ENCODE data around the gene KIAA2012. TPM values are rescaled to one million over a fixed set of nuclear protein-coding genes. Genes with fewer than 3 reads are reported as not detected.

The KIAA2012 gene
- polyA plus RNA-seq, 1 donor (not counting 4 experiments of a cell fraction or from before 2014, with no cell fraction given), result not detected

DNA sequence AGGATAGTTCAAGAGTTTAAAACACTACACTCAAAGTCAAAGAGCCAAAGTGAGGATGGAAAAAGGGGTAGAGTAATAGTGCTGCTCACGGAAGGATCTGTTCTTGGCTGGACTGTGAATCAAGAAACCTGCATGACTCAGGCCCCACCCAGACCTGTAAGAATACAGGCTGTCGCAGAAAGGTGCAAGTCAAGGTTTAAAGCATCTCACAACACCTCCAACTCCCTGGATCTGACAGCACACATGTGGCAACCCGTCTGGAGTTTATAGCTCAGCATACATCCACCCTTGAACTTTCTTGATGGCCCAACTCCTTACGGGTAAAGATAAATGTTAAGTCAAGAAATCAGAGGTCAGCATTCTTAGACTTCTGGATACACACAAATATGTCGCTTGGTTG is 6.3 kb downstream of the KIAA2012 start:
- no peaks in the 10 kb centered on the region for H3K27me3 ChIP-seq (ENCODE audit: control insufficient read depth, extremely low read depth, insufficient read depth, low read length)
- H3K27ac ChIP-seq (ENCODE audit: control insufficient read depth, insufficient read depth, low read length), result no peak overlapping the region
- DNase-seq (ENCODE audit: low read depth, low spot score) (no peak), FAIRE-seq (no peak)
- no peak overlapping the region for H3K9ac ChIP-seq (ENCODE audit: control insufficient read depth, extremely low read depth, insufficient read depth, low read length)
- no peak overlapping the region for H2AFZ ChIP-seq (ENCODE audit: control insufficient read depth, low read length)
- no peaks in the 10 kb centered on the region for H3K79me2 ChIP-seq (ENCODE audit: control insufficient read depth, insufficient read depth, low read length)
- TF ChIP-seq EZH2 (IDR thresholded peaks at IDR 0.05; ENCODE audit: low read length), result no peak
- TF ChIP-seq, protein P1, sequence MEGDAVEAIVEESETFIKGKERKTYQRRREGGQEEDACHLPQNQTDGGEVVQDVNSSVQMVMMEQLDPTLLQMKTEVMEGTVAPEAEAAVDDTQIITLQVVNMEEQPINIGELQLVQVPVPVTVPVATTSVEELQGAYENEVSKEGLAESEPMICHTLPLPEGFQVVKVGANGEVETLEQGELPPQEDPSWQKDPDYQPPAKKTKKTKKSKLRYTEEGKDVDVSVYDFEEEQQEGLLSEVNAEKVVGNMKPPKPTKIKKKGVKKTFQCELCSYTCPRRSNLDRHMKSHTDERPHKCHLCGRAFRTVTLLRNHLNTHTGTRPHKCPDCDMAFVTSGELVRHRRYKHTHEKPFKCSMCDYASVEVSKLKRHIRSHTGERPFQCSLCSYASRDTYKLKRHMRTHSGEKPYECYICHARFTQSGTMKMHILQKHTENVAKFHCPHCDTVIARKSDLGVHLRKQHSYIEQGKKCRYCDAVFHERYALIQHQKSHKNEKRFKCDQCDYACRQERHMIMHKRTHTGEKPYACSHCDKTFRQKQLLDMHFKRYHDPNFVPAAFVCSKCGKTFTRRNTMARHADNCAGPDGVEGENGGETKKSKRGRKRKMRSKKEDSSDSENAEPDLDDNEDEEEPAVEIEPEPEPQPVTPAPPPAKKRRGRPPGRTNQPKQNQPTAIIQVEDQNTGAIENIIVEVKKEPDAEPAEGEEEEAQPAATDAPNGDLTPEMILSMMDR (optimal IDR thresholded peaks at IDR 0.05 in 1 of 3, IDR thresholded peaks at IDR 0.05 in 1 of 3, conservative IDR thresholded peaks at IDR 0.05 in 1 of 3; ENCODE audit: extremely low read depth in 1 of 3, insufficient read depth in 2 of 3, low read length in 3 of 3), result no peak
- no peaks in the 10 kb centered on the region for H3K36me3 ChIP-seq (ENCODE audit: control insufficient read depth in 2 of 2, extremely low read depth in 1 of 2, insufficient read depth in 2 of 2, low read length in 2 of 2)
- dilution Hi-C loops (cut with MboI; ENCODE audit: extremely low pct_ligation_motif_present, low sequenced_read_pairs), result no loop called here
- no peaks in the 10 kb centered on the region for H3K9me1 ChIP-seq (ENCODE audit: control insufficient read depth, extremely low read depth, insufficient read depth, low read length)
- H3K9me3 ChIP-seq (ENCODE audit: control insufficient read depth, low read depth, low read length), result no peaks in the 10 kb centered on the region
- no peaks in the 10 kb centered on the region for H4K20me1 ChIP-seq (ENCODE audit: control insufficient read depth, extremely low read depth, insufficient read depth, low read length)
- no peaks in the 10 kb centered on the region for H3K4me1 ChIP-seq (ENCODE audit: control insufficient read depth, extremely low read depth, insufficient read depth, low read length)
- no peak overlapping the region for H3K4me2 ChIP-seq (ENCODE audit: control insufficient read depth, extremely low read depth, insufficient read depth, low read depth, low read length)
- H3K4me3 ChIP-seq (ENCODE audit: control insufficient read depth in 2 of 3, extremely low read depth in 1 of 3, insufficient read depth in 2 of 3, low read depth in 1 of 3, low read length in 3 of 3), result no peak overlapping the region

DNA sequence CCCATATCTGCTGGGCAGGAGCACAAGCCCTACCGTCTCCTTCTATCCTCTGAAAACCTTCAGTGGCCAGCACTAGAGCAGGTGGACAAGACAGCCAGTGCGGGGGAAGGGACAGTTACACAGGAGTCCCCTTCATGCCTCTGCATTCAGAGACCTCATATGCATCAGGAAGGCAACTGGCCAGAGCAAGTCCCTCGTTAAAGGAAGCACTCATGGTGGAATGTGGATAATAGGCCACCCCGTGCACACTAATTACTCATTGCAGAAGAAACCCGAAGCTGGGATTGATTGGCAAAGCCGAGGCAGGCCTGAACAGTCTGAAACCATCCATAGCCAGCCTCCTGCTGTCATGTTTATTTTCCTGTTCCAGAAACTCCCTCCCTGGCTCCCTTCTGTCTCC is 11.2 kb downstream of the KIAA2012 start:
- FAIRE-seq, result no peak
- dilution Hi-C loops (cut with MboI; ENCODE audit: extremely low pct_ligation_motif_present, low sequenced_read_pairs), result no loop called here
- H3K79me2 ChIP-seq (ENCODE audit: control insufficient read depth, insufficient read depth, low read length), result no peaks in the 10 kb centered on the region

More for the DNA sequence above, 11.2 kb downstream of the KIAA2012 start:
- no peak overlapping the region for H3K4me2 ChIP-seq (ENCODE audit: control insufficient read depth, extremely low read depth, insufficient read depth, low read depth, low read length)
- H3K9me1 ChIP-seq (ENCODE audit: control insufficient read depth, extremely low read depth, insufficient read depth, low read length), result no peaks in the 10 kb centered on the region
- H3K4me3 ChIP-seq (ENCODE audit: control insufficient read depth in 2 of 3, extremely low read depth in 1 of 3, insufficient read depth in 2 of 3, low read depth in 1 of 3, low read length in 3 of 3), result no peak overlapping the region
- peaks cover 5% of the 10 kb centered on the region for H3K27me3 ChIP-seq (ENCODE audit: control insufficient read depth, extremely low read depth, insufficient read depth, low read length)
- H4K20me1 ChIP-seq (ENCODE audit: control insufficient read depth, extremely low read depth, insufficient read depth, low read length), result no peaks in the 10 kb centered on the region
- TF ChIP-seq, protein P1 (optimal IDR thresholded peaks at IDR 0.05 in 1 of 3, IDR thresholded peaks at IDR 0.05 in 1 of 3, conservative IDR thresholded peaks at IDR 0.05 in 1 of 3; ENCODE audit: extremely low read depth in 1 of 3, insufficient read depth in 2 of 3, low read length in 3 of 3), result no peak
- TF ChIP-seq EZH2 (IDR thresholded peaks at IDR 0.05; ENCODE audit: low read length), result no peak
- no peaks in the 10 kb centered on the region for H3K4me1 ChIP-seq (ENCODE audit: control insufficient read depth, extremely low read depth, insufficient read depth, low read length)
- DNase-seq (ENCODE audit: low read depth, low spot score), result no peak
- no peak overlapping the region for H3K9ac ChIP-seq (ENCODE audit: control insufficient read depth, extremely low read depth, insufficient read depth, low read length)
- H3K36me3 ChIP-seq (ENCODE audit: control insufficient read depth in 2 of 2, extremely low read depth in 1 of 2, insufficient read depth in 2 of 2, low read length in 2 of 2), result no peaks in the 10 kb centered on the region
- H2AFZ ChIP-seq (ENCODE audit: control insufficient read depth, low read length), result no peak overlapping the region
- no peaks in the 10 kb centered on the region for H3K9me3 ChIP-seq (ENCODE audit: control insufficient read depth, low read depth, low read length)
- no peak overlapping the region for H3K27ac ChIP-seq (ENCODE audit: control insufficient read depth, insufficient read depth, low read length)
